Vagina (tissue), 2 donors: Measurements from ENCODE around the gene SERINC5. TPM values are rescaled to one million over a fixed set of nuclear protein-coding genes. Genes with fewer than 3 reads are reported as not detected.

ENCODE experiments used
- DNase-seq, 2 donors: peaks; one replicate each; pipeline ENCODE4 v3.0.0-alpha.2; 2017; ENCODE audit errors: extremely low spot score in 2 of 2
- H3K27ac ChIP-seq: fragments of 200-600 bp; sonication (generic); one replicate; pipeline ENCODE4 v1.5.1; 2019
- H3K27me3 ChIP-seq: fragments of 200-600 bp; sonication (generic); one replicate; pipeline ENCODE4 v1.5.1; 2019
- H3K36me3 ChIP-seq, 2 donors: fragments of 200-600 bp; sonication (generic); one replicate each; pipeline ENCODE4 v1.5.1; 2017 to 2019
- H3K4me1 ChIP-seq: fragments of 200-600 bp; sonication (generic); one replicate; pipeline ENCODE4 v1.5.1; 2019
- H3K4me3 ChIP-seq, 2 donors: fragments of 200-600 bp; sonication (generic); 1 replicate in 1 of 2; 2 replicates in 1 of 2; pipeline ENCODE4 v1.5.1; 2016 to 2019
- H3K9me3 ChIP-seq: fragments of 200-600 bp; sonication (generic); one replicate; pipeline ENCODE4 v1.5.1; 2019
- CTCF ChIP-seq, 3 experiments: fragments of 450-650 bp in 2 of 3; fragments of 200-600 bp in 1 of 3; sonication (generic) in 1 of 3; IDR thresholded peaks; one replicate each; pipeline ENCODE4 v1.5.1; 2017 to 2019; ENCODE audit warnings: antibody characterized with exemption in 3 of 3, mild to moderate bottlenecking in 2 of 3, moderate library complexity in 2 of 3
- POLR2A ChIP-seq, 2 donors: fragments of 450-650 bp; IDR thresholded peaks; one replicate each; pipeline ENCODE4 v1.6.1; 2017; ENCODE audit warnings: antibody characterized with exemption in 2 of 2, mild to moderate bottlenecking in 2 of 2, moderate library complexity in 2 of 2
- POLR2AphosphoS5 ChIP-seq, 2 donors: sonication (generic); formaldehyde crosslinking; IDR thresholded peaks; one replicate each; pipeline ENCODE4 v1.9.0; 2017; ENCODE audit warnings: antibody characterized with exemption in 2 of 2, mild to moderate bottlenecking in 2 of 2, low read depth in 1 of 2; ENCODE audit not compliant: insufficient read depth in 1 of 2
- intact Hi-C: fragments of 100-400 bp; cut with DNase I; formaldehyde crosslinking; loops from one replicate; pipeline ENCODE4 v1.15.1; 2023
- total RNA-seq: library from RNA; depleted of rRNA; stranded (reverse); fragments of >200 nt; gene quantifications from one replicate; pipeline ENCODE4 v1.2.3, GENCODE V29; 2016

The SERINC5 gene
- total RNA-seq, 1 donor from 2014 or later, result 35.6 TPM

GRCh38 chr5:80143491-80143890 is 112.4 kb downstream of the SERINC5 start:
- peaks cover 0 to 26% of the 10 kb centered on the region in 2 donors for H3K36me3 ChIP-seq
- TF ChIP-seq POLR2AphosphoS5 (IDR thresholded peaks at IDR 0.05; ENCODE audit: insufficient read depth in 1 of 2, low read depth in 1 of 2) (no peak), CTCF (IDR thresholded peaks at IDR 0.05) (no peak), POLR2A (IDR thresholded peaks at IDR 0.05) (no peak)
- H3K4me1 ChIP-seq, result peaks cover 22% of the 10 kb centered on the region
- no peaks in the 10 kb centered on the region for H3K9me3 ChIP-seq
- no peak overlapping the region for H3K27ac ChIP-seq
- H3K27me3 ChIP-seq, result no peaks in the 10 kb centered on the region
- intact Hi-C loops, result loop anchor here (5.0 kb wide), 1 partner anchor 114 kb away; the partner anchor contains the start of gene SERINC5
- no peak for DNase-seq
- no peak overlapping the region for H3K4me3 ChIP-seq

GRCh38 chr5:80142996-80143395 is 112.9 kb downstream of the SERINC5 start:
- H3K4me3 ChIP-seq, result no peak overlapping the region
- no peaks in the 10 kb centered on the region for H3K9me3 ChIP-seq
- peaks cover 22% of the 10 kb centered on the region for H3K4me1 ChIP-seq
- H3K27ac ChIP-seq, result no peak overlapping the region
- H3K27me3 ChIP-seq, result no peaks in the 10 kb centered on the region
- TF ChIP-seq POLR2A (IDR thresholded peaks at IDR 0.05) (no peak), POLR2AphosphoS5 (IDR thresholded peaks at IDR 0.05; ENCODE audit: insufficient read depth in 1 of 2, low read depth in 1 of 2) (no peak), CTCF (IDR thresholded peaks at IDR 0.05) (no peak)
- intact Hi-C loops, result loop anchor here (5.0 kb wide), 1 partner anchor 114 kb away; the partner anchor contains the start of gene SERINC5
- DNase-seq, result no peak
- peaks cover 0 to 26% of the 10 kb centered on the region in 2 donors for H3K36me3 ChIP-seq

GRCh38 chr5:80141681-80142080 is 114.2 kb downstream of the SERINC5 start:
- DNase-seq, result no peak

GRCh38 chr5:80141147-80141671 is 114.6 kb downstream of the SERINC5 start:
- H3K4me3 ChIP-seq, result no peak overlapping the region
- peaks cover 22% of the 10 kb centered on the region for H3K4me1 ChIP-seq
- H3K27ac ChIP-seq, result peak overlapping the region; percentile 73
- intact Hi-C loops, result loop anchor here (5.0 kb wide), 1 partner anchor 116 kb away; the partner anchor contains the start of gene SERINC5
- H3K27me3 ChIP-seq, result no peaks in the 10 kb centered on the region
- peak in 1 of 2 donors; percentile 93 for DNase-seq
- H3K36me3 ChIP-seq, result peaks cover 0 to 24% of the 10 kb centered on the region in 2 donors
- TF ChIP-seq POLR2A (IDR thresholded peaks at IDR 0.05) (no peak), CTCF (IDR thresholded peaks at IDR 0.05) (no peak), POLR2AphosphoS5 (IDR thresholded peaks at IDR 0.05; ENCODE audit: insufficient read depth in 1 of 2, low read depth in 1 of 2) (peak; percentile 64 to 72)
- H3K9me3 ChIP-seq, result no peaks in the 10 kb centered on the region

More at GRCh38 chr5:80141681-80142080, 114.2 kb downstream of the SERINC5 start:
- peaks cover 22% of the 10 kb centered on the region for H3K4me1 ChIP-seq
- H3K9me3 ChIP-seq, result no peaks in the 10 kb centered on the region
- peaks cover 0 to 26% of the 10 kb centered on the region in 2 donors for H3K36me3 ChIP-seq
- H3K27ac ChIP-seq, result peak overlapping the region; percentile 73
- TF ChIP-seq POLR2A (IDR thresholded peaks at IDR 0.05) (no peak), POLR2AphosphoS5 (IDR thresholded peaks at IDR 0.05; ENCODE audit: insufficient read depth in 1 of 2, low read depth in 1 of 2) (no peak), CTCF (IDR thresholded peaks at IDR 0.05) (no peak)
- H3K4me3 ChIP-seq, result no peak overlapping the region
- intact Hi-C loops, result loop anchor here (5.0 kb wide), 1 partner anchor 116 kb away; the partner anchor contains the start of gene SERINC5
- no peaks in the 10 kb centered on the region for H3K27me3 ChIP-seq

GRCh38 chr5:80140496-80140895 is 115.4 kb downstream of the SERINC5 start:
- TF ChIP-seq CTCF (IDR thresholded peaks at IDR 0.05) (no peak), POLR2A (IDR thresholded peaks at IDR 0.05) (no peak), POLR2AphosphoS5 (IDR thresholded peaks at IDR 0.05; ENCODE audit: insufficient read depth in 1 of 2, low read depth in 1 of 2) (no peak)
- peak overlapping the region; percentile 73 for H3K27ac ChIP-seq

More at GRCh38 chr5:80140496-80140895, 115.4 kb downstream of the SERINC5 start:
- Histone ChIP-seq H3K27me3 (no peaks in the 10 kb centered on the region), H3K4me1 (peaks cover 22% of the 10 kb centered on the region), H3K4me3 (no peak overlapping the region), H3K36me3 (peaks cover 0 to 17% of the 10 kb centered on the region in 2 donors), H3K9me3 (no peaks in the 10 kb centered on the region)
- DNase-seq, result no peak
- intact Hi-C loops, result loop anchor here (5.0 kb wide), 1 partner anchor 117 kb away; the partner anchor contains the start of gene SERINC5
